ENCODE results near the gene MYO5B. TPM values are rescaled to one million over a fixed set of nuclear protein-coding genes. Genes with fewer than 3 reads are reported as not detected.
"Not testable (repeated sequence)": the region's sequence is repeated elsewhere in the genome, so short reads cannot be mapped to it uniquely, and the experiment has no call there.

MYO5B gene
- total RNA-seq, 1 donor from 2014 or later, result 1.5 TPM

GRCh38 chr18:49813069-49813318 is 382.0 kb downstream of the MYO5B start:
- Mint-ChIP-seq H3K4me1 (ENCODE audit: unreplicated experiment) (peaks cover 19% of the 10 kb centered on the region), H3K27me3 (ENCODE audit: unreplicated experiment) (peaks cover 2% of the 10 kb centered on the region), H3K27ac (ENCODE audit: unreplicated experiment) (no peak overlapping the region), H3K4me3 (ENCODE audit: unreplicated experiment) (peak overlapping the region; percentile 96), H3K9me3 (ENCODE audit: unreplicated experiment) (peaks cover 8% of the 10 kb centered on the region), H3K36me3 (ENCODE audit: low read depth, unreplicated experiment) (peaks cover 19% of the 10 kb centered on the region)
- peak; percentile 48 for DNase-seq (ENCODE audit: low spot score)
- TF ChIP-seq CTCF (IDR thresholded peaks at IDR 0.05; ENCODE audit: unreplicated experiment), result no peak

GRCh38 chr18:49812286-49813068 is 382.5 kb downstream of the MYO5B start:
- Mint-ChIP-seq H3K27ac (ENCODE audit: unreplicated experiment) (peak overlapping the region; percentile 44), H3K9me3 (ENCODE audit: unreplicated experiment) (peaks cover 8% of the 10 kb centered on the region), H3K4me1 (ENCODE audit: unreplicated experiment) (peaks cover 19% of the 10 kb centered on the region), H3K27me3 (ENCODE audit: unreplicated experiment) (peaks cover 2% of the 10 kb centered on the region), H3K36me3 (ENCODE audit: low read depth, unreplicated experiment) (peaks cover 19% of the 10 kb centered on the region), H3K4me3 (ENCODE audit: unreplicated experiment) (peak overlapping the region; percentile 96)
- DNase-seq (ENCODE audit: low spot score), result no peak
- TF ChIP-seq CTCF (IDR thresholded peaks at IDR 0.05; ENCODE audit: unreplicated experiment), result no peak

- Mint-ChIP-seq H3K27me3 (ENCODE audit: unreplicated experiment) (peaks cover 2% of the 10 kb centered on the region), H3K27ac (ENCODE audit: unreplicated experiment) (no peak overlapping the region), H3K4me1 (ENCODE audit: unreplicated experiment) (peaks cover 19% of the 10 kb centered on the region), H3K9me3 (ENCODE audit: unreplicated experiment) (peaks cover 8% of the 10 kb centered on the region), H3K4me3 (ENCODE audit: unreplicated experiment) (no peak overlapping the region), H3K36me3 (ENCODE audit: low read depth, unreplicated experiment) (peaks cover 19% of the 10 kb centered on the region)
- DNase-seq (ENCODE audit: low spot score), result no peak
- no peak for TF ChIP-seq CTCF (IDR thresholded peaks at IDR 0.05; ENCODE audit: unreplicated experiment)
Observed at GRCh38 chr18:49811151-49811938, 383.6 kb downstream of the MYO5B start.

- H3K36me3 Mint-ChIP-seq (ENCODE audit: low read depth, unreplicated experiment), result peaks cover 19% of the 10 kb centered on the region
- not testable (repeated sequence) for H3K27ac Mint-ChIP-seq (ENCODE audit: unreplicated experiment); H3K27me3 Mint-ChIP-seq (ENCODE audit: unreplicated experiment); H3K9me3 Mint-ChIP-seq (ENCODE audit: unreplicated experiment); H3K4me3 Mint-ChIP-seq (ENCODE audit: unreplicated experiment); DNase-seq (ENCODE audit: low spot score)
- peaks cover 16% of the 10 kb centered on the region for H3K4me1 Mint-ChIP-seq (ENCODE audit: unreplicated experiment)
Observed at GRCh38 chr18:49808553-49809191, 386.3 kb downstream of the MYO5B start.

- no peak for TF ChIP-seq CTCF (IDR thresholded peaks at IDR 0.05; ENCODE audit: unreplicated experiment)
- no peaks in the 10 kb centered on the region for H3K27me3 Mint-ChIP-seq (ENCODE audit: unreplicated experiment)
- peaks cover 21% of the 10 kb centered on the region for H3K36me3 Mint-ChIP-seq (ENCODE audit: low read depth, unreplicated experiment)
- no peaks in the 10 kb centered on the region for H3K4me1 Mint-ChIP-seq (ENCODE audit: unreplicated experiment)
- no peak for DNase-seq (ENCODE audit: low spot score)
- H3K27ac Mint-ChIP-seq (ENCODE audit: unreplicated experiment), result no peak overlapping the region
- no peaks in the 10 kb centered on the region for H3K9me3 Mint-ChIP-seq (ENCODE audit: unreplicated experiment)
- H3K4me3 Mint-ChIP-seq (ENCODE audit: unreplicated experiment), result no peak overlapping the region
Observed at GRCh38 chr18:49804096-49804495, 390.9 kb downstream of the MYO5B start.
